LNCAP (cell line): Measurements from ENCODE around the gene JMJD6.

Experiments
- CTCF ChIP-seq: fragments of 450-650 bp; IDR thresholded peaks from 2 replicates; pipeline ENCODE4 v1.5.1; 2017; ENCODE audit warnings: mild to moderate bottlenecking

JMJD6 gene

DNA sequence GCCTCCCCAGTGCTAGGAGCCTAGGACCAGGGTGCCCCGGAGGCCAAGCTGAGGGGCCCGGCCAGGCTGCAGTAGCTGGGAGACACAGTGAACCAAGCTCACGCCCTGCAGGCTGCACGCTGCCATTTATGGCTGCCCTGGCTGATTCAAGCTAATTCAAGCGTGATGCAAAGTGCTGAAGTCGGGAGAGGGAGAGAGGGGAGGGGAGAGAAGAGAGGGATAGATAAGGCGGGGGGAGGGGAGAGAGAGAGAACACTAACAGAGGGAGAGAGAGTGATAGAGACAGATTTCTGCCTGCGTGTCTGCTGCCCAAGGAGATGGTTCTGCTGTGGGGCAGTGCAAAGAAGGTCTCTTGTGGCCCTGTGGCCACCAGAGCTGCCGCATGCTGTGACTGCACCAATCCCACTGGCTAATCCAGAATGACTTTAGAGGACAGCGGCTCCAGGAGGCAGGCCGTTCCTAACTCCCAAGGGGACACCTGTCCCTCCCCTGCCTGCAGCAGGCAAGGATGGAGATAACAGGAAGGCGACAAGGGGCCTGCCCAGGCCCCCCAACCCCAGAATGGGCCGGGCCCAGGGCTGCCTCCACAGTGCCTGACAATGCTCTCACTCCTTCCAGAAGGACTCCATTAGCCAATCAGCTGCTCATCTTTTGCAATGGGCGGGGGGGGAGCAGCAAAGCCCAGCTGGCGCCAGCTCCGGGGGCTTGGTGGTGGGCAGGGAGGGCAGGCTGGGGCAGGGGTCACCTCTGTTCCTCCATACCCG is 28.5 kb downstream of the JMJD6 start:
- no peak for TF ChIP-seq CTCF

DNA sequence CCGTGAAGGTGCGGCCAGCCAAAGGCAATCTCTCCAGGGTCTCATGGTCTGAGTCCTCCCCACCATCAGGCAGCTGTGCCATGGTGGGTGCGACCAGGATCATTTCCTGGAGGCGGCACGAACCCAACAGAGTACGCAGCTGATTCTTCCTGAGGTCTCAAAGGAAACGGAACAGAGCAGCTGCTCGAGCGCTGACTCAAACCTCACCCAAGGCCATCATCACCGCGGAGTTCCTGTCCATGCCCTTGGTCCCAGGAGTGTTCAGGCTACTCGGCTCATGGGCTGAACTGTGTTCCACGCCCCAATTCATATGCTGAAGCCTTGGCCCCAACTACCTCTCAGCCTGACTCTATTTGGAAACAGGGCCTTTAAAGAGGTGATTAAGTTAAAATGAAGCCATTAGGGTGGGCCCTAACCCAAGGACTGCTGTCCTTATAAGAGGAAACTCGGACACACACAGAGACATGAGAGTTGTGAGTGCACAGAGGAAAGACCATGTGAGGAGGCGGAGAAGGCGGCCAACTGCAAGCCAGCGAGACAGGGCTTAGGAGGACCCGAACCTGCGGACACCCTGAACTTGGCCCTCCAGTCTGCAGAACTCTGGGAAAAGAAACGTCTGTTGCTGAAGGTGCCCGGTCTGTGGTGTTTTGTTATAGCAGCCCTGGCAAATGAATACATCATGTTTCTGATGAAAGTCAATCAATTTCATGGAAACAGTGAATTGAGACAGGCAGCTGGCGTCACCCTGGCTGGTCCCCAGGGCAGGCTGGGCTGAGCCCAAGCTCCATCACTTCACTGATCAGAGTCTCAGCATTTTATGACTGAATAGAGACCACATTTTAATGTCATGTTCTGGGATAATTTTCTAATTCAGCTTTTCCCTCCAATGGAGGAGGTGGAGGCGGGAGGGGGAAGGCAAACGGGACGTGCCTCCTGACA is 29.4 kb downstream of the JMJD6 start:
- no peak for TF ChIP-seq CTCF

- no peak for TF ChIP-seq CTCF
Observed at GRCh38 chr17:76695059-76695831, 31.2 kb downstream of the JMJD6 start.

GRCh38 chr17:76691379-76692191 is 34.8 kb downstream of the JMJD6 start:
- TF ChIP-seq CTCF: no peak

GRCh38 chr17:76690596-76691280 is 35.7 kb downstream of the JMJD6 start:
- TF ChIP-seq CTCF: no peak

- TF ChIP-seq CTCF: no peak
Observed at GRCh38 chr17:76689859-76690258, 36.5 kb downstream of the JMJD6 start.
